OCI-LY1 (cell line): Measurements from ENCODE around the gene GABPA.

Experiments used
- CTCF ChIP-seq: fragments of 200-600 bp; sonication (generic), shearing (Covaris generic); IDR thresholded peaks from 2 replicates; pipeline ENCODE4 v1.5.1; 2017; ENCODE audit warnings: mild to moderate bottlenecking, antibody characterized with exemption, low read length, moderate library complexity, mixed read lengths
- EZH2 ChIP-seq: fragments of 200-600 bp; sonication (generic), shearing (Covaris generic); IDR thresholded peaks from 2 replicates; pipeline ENCODE4 v1.8.0; 2017; ENCODE audit warnings: borderline replicate concordance, mixed run types, mild to moderate bottlenecking, antibody characterized with exemption, low read length, moderate library complexity, mixed read lengths

GRCh38 chr21:25767921-25768320, 33.1 kb downstream of the GABPA start:
- no peak for TF ChIP-seq CTCF
- TF ChIP-seq EZH2: no peak
